AG04449 (cell line): ENCODE data around the gene EFR3B.
"Not testable (repeated sequence)": the region's sequence is repeated elsewhere in the genome, so short reads cannot be mapped to it uniquely, and the experiment has no call there.

Experiments
- CTCF ChIA-PET: fragments of 350-600 bp; formaldehyde crosslinking; extraction: SDS; loops from one replicate; lab custom pipeline; 2021; ENCODE audit warnings: antibody characterized with exemption; lab: Yijun Ruan, JAX
- POLR2A ChIA-PET: fragments of 400-600, 350-600 bp; formaldehyde crosslinking; extraction: SDS; loops from one replicate; lab custom pipeline; 2020; ENCODE audit warnings: antibody characterized with exemption, inconsistent platforms; lab: Yijun Ruan, JAX
- DNase-seq: peaks from one replicate; pipeline ENCODE4 v3.0.0-alpha.2; 2010; ENCODE audit warnings: low read depth, low spot score
- H3K4me3 ChIP-seq: 2 replicates; pipeline ENCODE4 v1.5.1; 2011; ENCODE audit warnings: low read depth, mild to moderate bottlenecking, control low read depth, low read length
- TF ChIP-seq, protein P1 (sequence below): IDR thresholded peaks from one replicate; pipeline ENCODE4 v1.5.1; 2011; ENCODE audit warnings: mild to moderate bottlenecking, moderate library complexity, low read length, control low read depth, inconsistent platforms; ENCODE audit not compliant: insufficient read depth; ENCODE audit errors: missing control alignments

EFR3B gene

DNA sequence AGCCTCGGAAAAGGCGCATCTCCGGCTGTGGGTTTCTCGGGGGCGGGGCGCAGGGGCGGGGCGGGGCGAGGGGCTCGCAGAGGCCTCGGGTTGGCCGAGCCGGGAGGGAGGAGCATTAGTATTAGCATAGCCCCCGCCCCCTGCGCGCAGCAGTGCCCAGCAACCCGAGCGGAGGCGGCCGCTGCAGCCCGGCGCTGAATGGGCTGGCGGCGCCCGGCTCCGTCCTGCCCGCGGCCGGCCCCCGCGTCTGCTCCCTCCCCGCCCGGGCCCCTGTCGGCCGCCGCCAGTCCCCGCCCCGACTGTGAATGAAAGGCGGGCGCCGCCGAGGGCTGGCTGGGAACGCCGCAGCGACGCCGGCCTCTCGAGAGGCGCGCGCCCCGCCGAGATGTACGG, at the start of gene EFR3B:
Gene EFR3B (plus strand): TSS at position 149 of the 393 bp plus-strand sequence. CDS start 237 bp downstream, at position 386.
- CTCF ChIA-PET, result interaction anchor here (1.0 kb wide), 1 partner anchor 66 kb away, joined by 3 read pairs; no protein-coding TSS in a partner anchor
- H3K4me3 ChIP-seq, result peak within 1 kb of the TSS; percentile 65
- POLR2A ChIA-PET, result no interaction called here
- TF ChIP-seq, protein P1, sequence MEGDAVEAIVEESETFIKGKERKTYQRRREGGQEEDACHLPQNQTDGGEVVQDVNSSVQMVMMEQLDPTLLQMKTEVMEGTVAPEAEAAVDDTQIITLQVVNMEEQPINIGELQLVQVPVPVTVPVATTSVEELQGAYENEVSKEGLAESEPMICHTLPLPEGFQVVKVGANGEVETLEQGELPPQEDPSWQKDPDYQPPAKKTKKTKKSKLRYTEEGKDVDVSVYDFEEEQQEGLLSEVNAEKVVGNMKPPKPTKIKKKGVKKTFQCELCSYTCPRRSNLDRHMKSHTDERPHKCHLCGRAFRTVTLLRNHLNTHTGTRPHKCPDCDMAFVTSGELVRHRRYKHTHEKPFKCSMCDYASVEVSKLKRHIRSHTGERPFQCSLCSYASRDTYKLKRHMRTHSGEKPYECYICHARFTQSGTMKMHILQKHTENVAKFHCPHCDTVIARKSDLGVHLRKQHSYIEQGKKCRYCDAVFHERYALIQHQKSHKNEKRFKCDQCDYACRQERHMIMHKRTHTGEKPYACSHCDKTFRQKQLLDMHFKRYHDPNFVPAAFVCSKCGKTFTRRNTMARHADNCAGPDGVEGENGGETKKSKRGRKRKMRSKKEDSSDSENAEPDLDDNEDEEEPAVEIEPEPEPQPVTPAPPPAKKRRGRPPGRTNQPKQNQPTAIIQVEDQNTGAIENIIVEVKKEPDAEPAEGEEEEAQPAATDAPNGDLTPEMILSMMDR, result no peak
- peak; percentile 24 for DNase-seq

- TF ChIP-seq, protein P1, result no peak
- no peak overlapping the region for H3K4me3 ChIP-seq
- CTCF ChIA-PET, result interaction anchor here (1.3 to 8.5 kb wide), 5 partner anchors 8 to 203 kb away, joined by 5 to 56 read pairs (median 7); no protein-coding TSS in a partner anchor
- no peak for DNase-seq
- POLR2A ChIA-PET, result no interaction called here
Measured at GRCh38 chr2:24993406-24994145, 48.3 kb upstream of the EFR3B start.

DNA sequence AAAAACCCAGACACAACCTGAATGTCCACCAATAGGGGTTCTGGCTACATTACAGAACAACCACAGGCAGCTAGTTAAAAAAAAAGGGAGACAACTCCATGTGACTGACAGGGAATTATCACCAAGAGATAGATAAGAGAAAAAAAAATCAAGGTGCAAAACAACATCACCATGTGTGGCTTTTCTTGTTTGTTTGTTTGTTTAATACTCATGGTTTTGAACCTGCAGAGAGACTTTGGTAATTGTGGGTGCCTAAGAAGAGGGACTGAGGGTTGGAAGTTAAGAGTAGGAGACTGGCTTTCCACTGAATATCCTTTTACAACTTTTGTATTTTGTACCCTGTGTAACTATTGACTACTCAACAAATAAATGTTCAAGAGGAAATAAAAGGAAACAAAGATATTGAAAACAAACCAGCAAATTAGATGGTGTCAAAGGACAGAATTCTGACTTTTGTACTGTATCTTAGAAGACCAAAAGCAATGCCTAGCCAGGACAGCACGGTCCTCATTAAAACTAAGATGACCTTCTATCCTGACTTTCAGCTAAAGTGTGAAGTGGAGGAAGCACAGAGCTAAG, 47.6 kb upstream of the EFR3B start:
- H3K4me3 ChIP-seq, result no peak overlapping the region
- TF ChIP-seq, protein P1, result no peak
- CTCF ChIA-PET, result interaction anchor here (0.8 to 8.5 kb wide), 5 partner anchors 9 to 136 kb away, joined by 3 to 56 read pairs (median 5); no protein-coding TSS in a partner anchor
- no peak for DNase-seq
- POLR2A ChIA-PET, result no interaction called here

- POLR2A ChIA-PET, DNase-seq, H3K4me3 ChIP-seq: not testable (repeated sequence)
- CTCF ChIA-PET, result interaction anchor here (8.5 kb wide), 1 partner anchor 23 kb away, joined by 56 read pairs; no protein-coding TSS in a partner anchor
Measured at GRCh38 chr2:24999097-24999496, 42.8 kb upstream of the EFR3B start.

DNA sequence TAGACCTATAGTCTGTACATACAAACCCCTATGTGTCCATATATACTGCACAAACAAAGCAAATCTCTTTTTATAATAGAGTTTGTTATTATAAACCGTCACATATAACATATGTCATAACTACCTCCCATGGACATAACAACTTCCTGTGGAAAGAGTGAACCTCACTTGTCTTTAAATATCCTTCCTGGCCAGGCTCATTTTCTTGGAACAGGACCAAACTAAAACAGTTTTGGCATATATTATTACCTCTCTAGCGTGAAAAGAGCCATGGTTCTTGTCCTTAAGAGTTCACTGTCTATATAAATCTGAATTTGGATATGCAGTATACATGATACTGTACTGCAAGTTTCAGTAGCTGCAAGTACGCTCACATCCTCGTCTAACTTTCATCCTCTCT, 41.8 kb upstream of the EFR3B start:
- ChIA-PET CTCF (interaction anchor here (1.0 to 8.5 kb wide), 2 partner anchors 18 to 24 kb away, joined by 3 to 56 read pairs; no protein-coding TSS in a partner anchor), POLR2A (no interaction called here)
- DNase-seq, result no peak
- no peak overlapping the region for H3K4me3 ChIP-seq
- TF ChIP-seq, protein P1, result no peak

GRCh38 chr2:25000503-25001324, 41.2 kb upstream of the EFR3B start:
- DNase-seq, result no peak
- TF ChIP-seq, protein P1, result no peak
- no peak overlapping the region for H3K4me3 ChIP-seq
- POLR2A ChIA-PET, result interaction anchor here (0.8 kb wide), 1 partner anchor 28 kb away, joined by 3 read pairs; no protein-coding TSS in a partner anchor
- CTCF ChIA-PET, result interaction anchor here (1.0 to 8.5 kb wide), 3 partner anchors 19 to 25 kb away, joined by 3 to 56 read pairs (median 7); no protein-coding TSS in a partner anchor
